HEK293 (cell line): Measurements from ENCODE around the gene REM2.

ENCODE experiments used
- CTCF ChIA-PET: fragments of 350-600 bp; formaldehyde crosslinking; extraction: SDS; loops from one replicate; lab custom pipeline; 2021; ENCODE audit warnings: antibody characterized with exemption; lab: Yijun Ruan, JAX
- POLR2A ChIA-PET: fragments of 300-600 bp; formaldehyde crosslinking; extraction: SDS; loops from one replicate; lab custom pipeline; 2020; ENCODE audit warnings: antibody characterized with exemption, inconsistent platforms; lab: Yijun Ruan, JAX
- H3K27ac ChIP-seq: fragments of 200-500 bp; sonication (Bioruptor generic); 2 replicates; pipeline ENCODE4 v1.5.1; 2014; ENCODE audit warnings: low read depth, low read length, control low read depth, inconsistent platforms; ENCODE audit errors: extremely low read depth
- H3K36me3 ChIP-seq, 2 experiments: fragments of 200-500 bp in 1 of 2; sonication (Bioruptor generic) in 1 of 2; 1 replicate in 1 of 2; 2 replicates in 1 of 2; pipeline ENCODE4 v1.5.1; 2014 to 2017; ENCODE audit warnings: inconsistent platforms in 2 of 2, low read length in 2 of 2; ENCODE audit not compliant: control insufficient read depth in 2 of 2, insufficient read depth in 1 of 2
- H3K4me1 ChIP-seq: fragments of 200-500 bp; sonication (Bioruptor generic); 2 replicates; pipeline ENCODE4 v1.5.1; 2014; ENCODE audit warnings: mild to moderate bottlenecking, low read length, inconsistent platforms; ENCODE audit not compliant: control insufficient read depth, insufficient read depth
- H3K4me3 ChIP-seq: 2 replicates; pipeline ENCODE4 v1.5.1; 2011; ENCODE audit warnings: low read depth, mild to moderate bottlenecking, control low read depth, low read length, moderate library complexity
- H3K9me3 ChIP-seq: fragments of 200-500 bp; sonication (Bioruptor generic); 2 replicates; pipeline ENCODE4 v1.5.1; 2014; ENCODE audit warnings: low read depth, low read length, inconsistent platforms; ENCODE audit not compliant: control insufficient read depth, insufficient read depth
- GLI4 ChIP-seq: fragments of 450-650 bp; formaldehyde crosslinking; IDR thresholded peaks from 2 replicates; pipeline ENCODE4 v1.5.1; 2016; ENCODE audit warnings: missing biosample characterization, missing genetic modification characterization
- KLF8 ChIP-seq: fragments of 450-650 bp; formaldehyde crosslinking; IDR thresholded peaks from 2 replicates; pipeline ENCODE4 v1.5.1; 2016; ENCODE audit warnings: missing biosample characterization, missing genetic modification characterization
- OSR2 ChIP-seq: fragments of 450-650 bp; formaldehyde crosslinking; IDR thresholded peaks from 2 replicates; pipeline ENCODE4 v1.5.1; 2016; ENCODE audit warnings: missing biosample characterization, missing genetic modification characterization
- TCF7L2 ChIP-seq: IDR thresholded peaks from 2 replicates; pipeline ENCODE4 v1.6.1; 2011; ENCODE audit warnings: low read depth, mild to moderate bottlenecking, inconsistent platforms, low read length, moderate library complexity, borderline replicate concordance
- TRIM28 ChIP-seq: IDR thresholded peaks from 2 replicates; pipeline ENCODE4 v1.6.1; 2011; ENCODE audit warnings: low read length, control low read depth, borderline replicate concordance
- ZBTB48 ChIP-seq: fragments of 450-650 bp; formaldehyde crosslinking; IDR thresholded peaks from 2 replicates; pipeline ENCODE4 v1.5.1; 2016; ENCODE audit warnings: missing biosample characterization, missing genetic modification characterization
- ZFP37 ChIP-seq: fragments of 450-650 bp; formaldehyde crosslinking; IDR thresholded peaks from 2 replicates; pipeline ENCODE4 v1.5.1; 2016; ENCODE audit warnings: missing biosample characterization, missing genetic modification characterization
- ZNF10 ChIP-seq: fragments of 450-650 bp; formaldehyde crosslinking; IDR thresholded peaks from 2 replicates; pipeline ENCODE4 v1.5.1; 2017; ENCODE audit warnings: missing biosample characterization, missing genetic modification characterization
- ZNF157 ChIP-seq: fragments of 450-650 bp; formaldehyde crosslinking; IDR thresholded peaks from 2 replicates; pipeline ENCODE4 v1.5.1; 2016; ENCODE audit warnings: missing biosample characterization, missing genetic modification characterization
- ZNF184 ChIP-seq: fragments of 450-650 bp; IDR thresholded peaks from 2 replicates; pipeline ENCODE4 v1.5.1; 2018; ENCODE audit warnings: missing biosample characterization, mild to moderate bottlenecking, missing genetic modification characterization
- ZNF23 ChIP-seq: fragments of 450-650 bp; formaldehyde crosslinking; IDR thresholded peaks from 2 replicates; pipeline ENCODE4 v1.5.1; 2016; ENCODE audit warnings: missing biosample characterization, missing genetic modification characterization, borderline replicate concordance
- ZNF292 ChIP-seq: fragments of 450-650 bp; formaldehyde crosslinking; IDR thresholded peaks from 2 replicates; pipeline ENCODE4 v1.5.1; 2016; ENCODE audit warnings: low read depth, missing biosample characterization, missing genetic modification characterization, borderline replicate concordance
- ZNF514 ChIP-seq: fragments of 450-650 bp; formaldehyde crosslinking; IDR thresholded peaks from 2 replicates; pipeline ENCODE4 v1.5.1; 2016; ENCODE audit warnings: missing biosample characterization, missing genetic modification characterization
- ZNF654 ChIP-seq: fragments of 450-650 bp; formaldehyde crosslinking; IDR thresholded peaks from 2 replicates; pipeline ENCODE4 v1.5.1; 2016; ENCODE audit warnings: low read depth, missing biosample characterization, missing genetic modification characterization
- ZNF660 ChIP-seq: fragments of 450-650 bp; IDR thresholded peaks from 2 replicates; pipeline ENCODE4 v1.5.1; 2018; ENCODE audit warnings: missing biosample characterization, mild to moderate bottlenecking, missing genetic modification characterization
- ZNF776 ChIP-seq: fragments of 450-650 bp; formaldehyde crosslinking; IDR thresholded peaks from 2 replicates; pipeline ENCODE4 v1.5.0; 2017; ENCODE audit warnings: missing biosample characterization, missing genetic modification characterization, borderline replicate concordance
- ZNF777 ChIP-seq: fragments of 450-650 bp; formaldehyde crosslinking; IDR thresholded peaks from 2 replicates; pipeline ENCODE4 v1.5.1; 2017; ENCODE audit warnings: missing biosample characterization, missing genetic modification characterization, borderline replicate concordance
- TF ChIP-seq, protein P1 (sequence below): fragments of 450-650 bp; formaldehyde crosslinking; IDR thresholded peaks from 2 replicates; pipeline ENCODE4 v1.5.1; 2017; ENCODE audit warnings: missing biosample characterization, missing genetic modification characterization
- TF ChIP-seq, protein P2 (sequence below): fragments of 450-650 bp; formaldehyde crosslinking; IDR thresholded peaks from 2 replicates; pipeline ENCODE4 v1.5.1; 2017; ENCODE audit warnings: missing biosample characterization, missing genetic modification characterization
- TF ChIP-seq, protein P3 (sequence below): fragments of 450-650 bp; formaldehyde crosslinking; optimal IDR thresholded peaks from 2 replicates; pipeline ENCODE3; 2016; ENCODE audit warnings: missing biosample characterization, mild to moderate bottlenecking, missing genetic modification characterization
- TF ChIP-seq, protein P4 (sequence below): fragments of 450-650 bp; formaldehyde crosslinking; IDR thresholded peaks from 2 replicates; pipeline ENCODE4 v1.5.1; 2016; ENCODE audit warnings: missing biosample characterization, missing genetic modification characterization
- TF ChIP-seq, protein P5 (sequence below): fragments of 450-650 bp; formaldehyde crosslinking; IDR thresholded peaks from 2 replicates; pipeline ENCODE4 v1.5.1; 2016; ENCODE audit warnings: missing biosample characterization, missing genetic modification characterization
- TF ChIP-seq, protein P6 (sequence below): fragments of 450-650 bp; formaldehyde crosslinking; IDR thresholded peaks from 2 replicates; pipeline ENCODE4 v1.5.1; 2016; ENCODE audit warnings: missing biosample characterization, missing genetic modification characterization

Gene REM2

DNA sequence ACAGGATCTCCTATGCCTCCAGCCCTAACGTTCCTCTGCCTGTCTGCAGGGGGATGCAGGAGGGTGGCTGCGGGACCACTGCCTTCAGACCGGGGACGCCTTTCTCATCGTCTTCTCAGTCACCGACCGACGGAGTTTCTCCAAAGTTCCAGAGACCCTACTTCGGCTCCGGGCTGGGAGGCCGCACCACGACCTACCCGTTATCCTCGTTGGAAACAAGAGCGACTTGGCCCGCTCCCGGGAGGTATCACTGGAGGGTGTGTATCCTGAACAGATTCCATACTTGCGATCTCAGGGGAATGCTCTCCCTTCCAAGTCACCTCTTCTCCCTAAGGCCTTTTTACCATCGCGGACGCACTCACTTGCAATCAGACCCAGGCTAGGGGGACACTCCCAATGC, 3.0 kb downstream of the REM2 start:
- CTCF ChIA-PET, result interaction anchor here (0.5 to 7.8 kb wide), 5 partner anchors 9 to 183 kb away, joined by 3 to 43 read pairs (median 4); no protein-coding TSS in a partner anchor
- no peaks in the 10 kb centered on the region for H3K9me3 ChIP-seq
- no peak for TF ChIP-seq TRIM28
- TF ChIP-seq, protein P1, sequence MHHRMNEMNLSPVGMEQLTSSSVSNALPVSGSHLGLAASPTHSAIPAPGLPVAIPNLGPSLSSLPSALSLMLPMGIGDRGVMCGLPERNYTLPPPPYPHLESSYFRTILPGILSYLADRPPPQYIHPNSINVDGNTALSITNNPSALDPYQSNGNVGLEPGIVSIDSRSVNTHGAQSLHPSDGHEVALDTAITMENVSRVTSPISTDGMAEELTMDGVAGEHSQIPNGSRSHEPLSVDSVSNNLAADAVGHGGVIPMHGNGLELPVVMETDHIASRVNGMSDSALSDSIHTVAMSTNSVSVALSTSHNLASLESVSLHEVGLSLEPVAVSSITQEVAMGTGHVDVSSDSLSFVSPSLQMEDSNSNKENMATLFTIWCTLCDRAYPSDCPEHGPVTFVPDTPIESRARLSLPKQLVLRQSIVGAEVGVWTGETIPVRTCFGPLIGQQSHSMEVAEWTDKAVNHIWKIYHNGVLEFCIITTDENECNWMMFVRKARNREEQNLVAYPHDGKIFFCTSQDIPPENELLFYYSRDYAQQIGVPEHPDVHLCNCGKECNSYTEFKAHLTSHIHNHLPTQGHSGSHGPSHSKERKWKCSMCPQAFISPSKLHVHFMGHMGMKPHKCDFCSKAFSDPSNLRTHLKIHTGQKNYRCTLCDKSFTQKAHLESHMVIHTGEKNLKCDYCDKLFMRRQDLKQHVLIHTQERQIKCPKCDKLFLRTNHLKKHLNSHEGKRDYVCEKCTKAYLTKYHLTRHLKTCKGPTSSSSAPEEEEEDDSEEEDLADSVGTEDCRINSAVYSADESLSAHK (tag by site-specific recombination), result no peak
- no peak for TF ChIP-seq ZNF184 (tag by site-specific recombination)
- TF ChIP-seq OSR2 (tag by site-specific recombination), result no peak
- no peak for TF ChIP-seq ZNF776 (tag by site-specific recombination)
- TF ChIP-seq ZNF10 (tag by site-specific recombination), result no peak
- no peak for TF ChIP-seq ZNF660 (tag by site-specific recombination)
- TF ChIP-seq, protein P2, sequence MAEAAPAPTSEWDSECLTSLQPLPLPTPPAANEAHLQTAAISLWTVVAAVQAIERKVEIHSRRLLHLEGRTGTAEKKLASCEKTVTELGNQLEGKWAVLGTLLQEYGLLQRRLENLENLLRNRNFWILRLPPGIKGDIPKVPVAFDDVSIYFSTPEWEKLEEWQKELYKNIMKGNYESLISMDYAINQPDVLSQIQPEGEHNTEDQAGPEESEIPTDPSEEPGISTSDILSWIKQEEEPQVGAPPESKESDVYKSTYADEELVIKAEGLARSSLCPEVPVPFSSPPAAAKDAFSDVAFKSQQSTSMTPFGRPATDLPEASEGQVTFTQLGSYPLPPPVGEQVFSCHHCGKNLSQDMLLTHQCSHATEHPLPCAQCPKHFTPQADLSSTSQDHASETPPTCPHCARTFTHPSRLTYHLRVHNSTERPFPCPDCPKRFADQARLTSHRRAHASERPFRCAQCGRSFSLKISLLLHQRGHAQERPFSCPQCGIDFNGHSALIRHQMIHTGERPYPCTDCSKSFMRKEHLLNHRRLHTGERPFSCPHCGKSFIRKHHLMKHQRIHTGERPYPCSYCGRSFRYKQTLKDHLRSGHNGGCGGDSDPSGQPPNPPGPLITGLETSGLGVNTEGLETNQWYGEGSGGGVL (tag by site-specific recombination), result no peak
- no peak for TF ChIP-seq ZNF23 (tag by site-specific recombination)
- no peak for TF ChIP-seq ZBTB48 (tag by site-specific recombination)
- TF ChIP-seq, protein P3, sequence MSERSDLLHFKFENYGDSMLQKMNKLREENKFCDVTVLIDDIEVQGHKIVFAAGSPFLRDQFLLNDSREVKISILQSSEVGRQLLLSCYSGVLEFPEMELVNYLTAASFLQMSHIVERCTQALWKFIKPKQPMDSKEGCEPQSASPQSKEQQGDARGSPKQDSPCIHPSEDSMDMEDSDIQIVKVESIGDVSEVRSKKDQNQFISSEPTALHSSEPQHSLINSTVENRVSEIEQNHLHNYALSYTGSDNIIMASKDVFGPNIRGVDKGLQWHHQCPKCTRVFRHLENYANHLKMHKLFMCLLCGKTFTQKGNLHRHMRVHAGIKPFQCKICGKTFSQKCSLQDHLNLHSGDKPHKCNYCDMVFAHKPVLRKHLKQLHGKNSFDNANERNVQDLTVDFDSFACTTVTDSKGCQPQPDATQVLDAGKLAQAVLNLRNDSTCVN (tag by site-specific recombination), result no peak
- no peak for TF ChIP-seq KLF8 (tag by site-specific recombination)
- POLR2A ChIA-PET, result interaction anchor here (1.3 kb wide), 1 partner anchor 14 kb away, joined by 5 read pairs; the partner anchor contains the start of gene LRP10
- H3K27ac ChIP-seq, result peak overlapping the region; percentile 66; the same call in 1 of the 2 replicates
- H3K4me3 ChIP-seq, result no peak overlapping the region
- H3K36me3 ChIP-seq, result no peaks in the 10 kb centered on the region
- peaks cover 6% of the 10 kb centered on the region for H3K4me1 ChIP-seq

DNA sequence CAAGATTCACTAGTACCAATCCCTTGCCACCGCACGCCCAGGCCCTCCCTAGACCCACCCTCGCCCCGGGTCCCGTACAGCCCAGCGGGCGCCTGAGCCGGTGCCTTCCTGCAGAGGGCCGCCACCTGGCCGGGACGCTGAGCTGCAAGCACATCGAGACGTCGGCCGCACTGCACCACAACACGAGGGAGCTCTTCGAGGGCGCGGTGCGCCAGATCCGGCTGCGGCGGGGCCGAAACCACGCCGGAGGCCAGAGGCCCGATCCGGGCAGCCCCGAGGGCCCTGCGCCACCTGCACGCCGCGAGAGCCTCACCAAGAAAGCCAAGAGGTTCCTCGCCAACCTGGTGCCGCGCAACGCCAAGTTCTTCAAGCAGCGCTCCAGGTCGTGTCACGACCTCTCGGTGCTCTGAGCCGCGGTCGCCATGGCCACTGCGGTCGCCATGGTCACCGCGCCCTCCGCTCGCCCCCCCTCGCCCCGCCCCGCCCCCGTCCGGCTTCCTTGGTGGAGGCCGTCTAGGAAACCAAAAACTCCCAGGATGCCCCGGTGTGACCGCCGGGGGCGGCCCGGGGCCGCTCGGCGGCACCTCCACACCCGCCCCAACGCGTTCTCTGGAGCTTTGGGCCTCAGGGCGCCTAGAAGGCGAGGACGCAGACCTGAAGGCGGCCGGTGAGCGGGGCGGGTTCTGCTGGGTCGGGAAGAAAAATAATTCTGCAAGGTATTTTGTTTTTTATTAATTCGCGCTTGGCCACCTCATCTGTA, 3.7 kb downstream of the REM2 start:
- Histone ChIP-seq H3K9me3 (no peaks in the 10 kb centered on the region), H3K27ac (peak overlapping the region; percentile 78), H3K4me3 (peak overlapping the region; percentile 55), H3K4me1 (peaks cover 6% of the 10 kb centered on the region), H3K36me3 (no peaks in the 10 kb centered on the region)
- ChIA-PET POLR2A (interaction anchor here (0.6 to 1.3 kb wide), 3 partner anchors 15 to 1450 kb away, joined by 3 to 5 read pairs (median 3); partner anchors contain the start of genes HAUS4 and LRP10), CTCF (interaction anchor here (0.6 to 7.8 kb wide), 6 partner anchors 9 to 182 kb away, joined by 3 to 43 read pairs (median 4); no protein-coding TSS in a partner anchor)
- TF ChIP-seq ZNF10 (tag by site-specific recombination), result no peak
- no peak for TF ChIP-seq ZNF157
- TF ChIP-seq TCF7L2, result no peak
- TF ChIP-seq ZNF777 (tag by site-specific recombination), result no peak
- no peak for TF ChIP-seq ZNF514 (tag by site-specific recombination)
- no peak for TF ChIP-seq GLI4 (tag by site-specific recombination)
- TF ChIP-seq ZFP37 (tag by site-specific recombination), result no peak
- TF ChIP-seq, protein P4, sequence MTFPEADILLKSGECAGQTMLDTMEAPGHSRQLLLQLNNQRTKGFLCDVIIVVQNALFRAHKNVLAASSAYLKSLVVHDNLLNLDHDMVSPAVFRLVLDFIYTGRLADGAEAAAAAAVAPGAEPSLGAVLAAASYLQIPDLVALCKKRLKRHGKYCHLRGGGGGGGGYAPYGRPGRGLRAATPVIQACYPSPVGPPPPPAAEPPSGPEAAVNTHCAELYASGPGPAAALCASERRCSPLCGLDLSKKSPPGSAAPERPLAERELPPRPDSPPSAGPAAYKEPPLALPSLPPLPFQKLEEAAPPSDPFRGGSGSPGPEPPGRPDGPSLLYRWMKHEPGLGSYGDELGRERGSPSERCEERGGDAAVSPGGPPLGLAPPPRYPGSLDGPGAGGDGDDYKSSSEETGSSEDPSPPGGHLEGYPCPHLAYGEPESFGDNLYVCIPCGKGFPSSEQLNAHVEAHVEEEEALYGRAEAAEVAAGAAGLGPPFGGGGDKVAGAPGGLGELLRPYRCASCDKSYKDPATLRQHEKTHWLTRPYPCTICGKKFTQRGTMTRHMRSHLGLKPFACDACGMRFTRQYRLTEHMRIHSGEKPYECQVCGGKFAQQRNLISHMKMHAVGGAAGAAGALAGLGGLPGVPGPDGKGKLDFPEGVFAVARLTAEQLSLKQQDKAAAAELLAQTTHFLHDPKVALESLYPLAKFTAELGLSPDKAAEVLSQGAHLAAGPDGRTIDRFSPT, result no peak
- TF ChIP-seq, protein P5, sequence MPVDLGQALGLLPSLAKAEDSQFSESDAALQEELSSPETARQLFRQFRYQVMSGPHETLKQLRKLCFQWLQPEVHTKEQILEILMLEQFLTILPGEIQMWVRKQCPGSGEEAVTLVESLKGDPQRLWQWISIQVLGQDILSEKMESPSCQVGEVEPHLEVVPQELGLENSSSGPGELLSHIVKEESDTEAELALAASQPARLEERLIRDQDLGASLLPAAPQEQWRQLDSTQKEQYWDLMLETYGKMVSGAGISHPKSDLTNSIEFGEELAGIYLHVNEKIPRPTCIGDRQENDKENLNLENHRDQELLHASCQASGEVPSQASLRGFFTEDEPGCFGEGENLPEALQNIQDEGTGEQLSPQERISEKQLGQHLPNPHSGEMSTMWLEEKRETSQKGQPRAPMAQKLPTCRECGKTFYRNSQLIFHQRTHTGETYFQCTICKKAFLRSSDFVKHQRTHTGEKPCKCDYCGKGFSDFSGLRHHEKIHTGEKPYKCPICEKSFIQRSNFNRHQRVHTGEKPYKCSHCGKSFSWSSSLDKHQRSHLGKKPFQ, result no peak
- no peak for TF ChIP-seq ZNF292
- TF ChIP-seq ZNF654, result no peak
- TF ChIP-seq, protein P6, sequence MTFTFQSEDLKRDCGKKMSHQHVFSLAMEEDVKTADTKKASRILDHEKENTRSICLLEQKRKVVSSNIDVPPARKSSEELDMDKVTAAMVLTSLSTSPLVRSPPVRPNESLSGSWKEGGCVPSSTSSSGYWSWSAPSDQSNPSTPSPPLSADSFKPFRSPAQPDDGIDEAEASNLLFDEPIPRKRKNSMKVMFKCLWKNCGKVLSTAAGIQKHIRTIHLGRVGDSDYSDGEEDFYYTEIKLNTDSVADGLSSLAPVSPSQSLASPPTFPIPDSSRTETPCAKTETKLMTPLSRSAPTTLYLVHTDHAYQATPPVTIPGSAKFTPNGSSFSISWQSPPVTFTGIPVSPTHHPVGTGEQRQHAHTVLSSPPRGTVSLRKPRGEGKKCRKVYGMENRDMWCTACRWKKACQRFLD, result no peak
